GM23338 (cell line): ENCODE measurements around the gene LANCL1. TPM values are rescaled to one million over a fixed set of nuclear protein-coding genes. Genes with fewer than 3 reads are reported as not detected.

Source experiments
- ATAC-seq: fragments of 200-7000 bp; cut with Tn5 transposase; 3 replicates; pipeline ENCODE4 v1.9.1; 2020
- DNase-seq: peaks from one replicate; pipeline ENCODE4 v3.0.0-alpha.2; 2015; ENCODE audit warnings: low spot score
- H2AFZ ChIP-seq: fragments of 200-600 bp; sonication (generic); 2 replicates; pipeline ENCODE4 v1.8.0; 2016; ENCODE audit warnings: antibody characterized with exemption, mild to moderate bottlenecking, moderate library complexity
- H3F3A ChIP-seq: fragments of 200-600 bp; sonication (generic); replicated peaks from 2 replicates; pipeline ENCODE4 v1.8.0; 2017; ENCODE audit warnings: antibody characterized with exemption, mixed run types, low read depth
- H3K27ac ChIP-seq: fragments of 200-600 bp; sonication (generic); 2 replicates; pipeline ENCODE4 v1.6.1; 2016; ENCODE audit warnings: low read depth
- H3K27me3 ChIP-seq: fragments of 200-600 bp; sonication (generic); 2 replicates; pipeline ENCODE4 v1.8.0; 2016; ENCODE audit warnings: mild to moderate bottlenecking, mixed run types, moderate library complexity; ENCODE audit not compliant: insufficient read depth
- H3K36me3 ChIP-seq: fragments of 200-600 bp; sonication (generic); 2 replicates; pipeline ENCODE4 v1.8.0; 2016; ENCODE audit warnings: mild to moderate bottlenecking; ENCODE audit not compliant: insufficient read depth
- H3K4me1 ChIP-seq: fragments of 200-600 bp; sonication (generic); 2 replicates; pipeline ENCODE4 v1.8.0; 2016; ENCODE audit warnings: mild to moderate bottlenecking, moderate library complexity; ENCODE audit not compliant: insufficient read depth
- H3K4me2 ChIP-seq: fragments of 200-600 bp; sonication (generic); 2 replicates; pipeline ENCODE4 v1.7.1; 2017; ENCODE audit warnings: mixed run types
- H3K4me3 ChIP-seq: fragments of 200-600 bp; sonication (generic); 2 replicates; pipeline ENCODE4 v1.6.1; 2016; ENCODE audit warnings: mixed run types
- H3K79me2 ChIP-seq: fragments of 200-600 bp; sonication (generic); replicated peaks from 2 replicates; pipeline ENCODE4 v1.8.0; 2017; ENCODE audit warnings: mild to moderate bottlenecking; ENCODE audit not compliant: insufficient read depth
- H3K9me2 ChIP-seq: fragments of 200-600 bp; sonication (generic); 2 replicates; pipeline ENCODE4 v1.8.0; 2017; ENCODE audit not compliant: insufficient read depth
- H4K20me1 ChIP-seq: fragments of 200-600 bp; sonication (generic); replicated peaks from 2 replicates; pipeline ENCODE4 v1.8.0; 2017; ENCODE audit warnings: mild to moderate bottlenecking; ENCODE audit not compliant: insufficient read depth
- H3K27ac Mint-ChIP-seq: 2 replicates; pipeline ENCODE4 v1.8.0; 2020; ENCODE audit warnings: inconsistent platforms, mild to moderate bottlenecking, moderate library complexity, mixed read lengths
- H3K27me3 Mint-ChIP-seq: 3 replicates; pipeline ENCODE4 v1.8.0; 2022; ENCODE audit warnings: low read depth, mild to moderate bottlenecking, moderate library complexity, mixed read lengths, inconsistent platforms; ENCODE audit not compliant: insufficient read depth, poor library complexity
- H3K36me3 Mint-ChIP-seq: 3 replicates; pipeline ENCODE4 v1.8.0; 2021; ENCODE audit warnings: low read depth, mild to moderate bottlenecking, inconsistent platforms, moderate library complexity, mixed read lengths
- H3K4me1 Mint-ChIP-seq: 3 replicates; pipeline ENCODE4 v1.8.0; 2020; ENCODE audit warnings: mild to moderate bottlenecking, inconsistent platforms, mixed read lengths
- H3K4me3 Mint-ChIP-seq: 3 replicates; pipeline ENCODE4 v1.8.0; 2021; ENCODE audit warnings: moderate library complexity, mild to moderate bottlenecking, inconsistent platforms, mixed read lengths
- H3K9me3 Mint-ChIP-seq: 3 replicates; pipeline ENCODE4 v1.8.0; 2020; ENCODE audit warnings: moderate library complexity, mild to moderate bottlenecking, inconsistent platforms, mixed read lengths
- CREB1 ChIP-seq: fragments of 250-450 bp; sonication (Bioruptor Pico); IDR thresholded peaks from 2 replicates; pipeline ENCODE4 v1.5.0; 2020; ENCODE audit warnings: low read depth, mild to moderate bottlenecking, moderate library complexity
- EZH2phosphoT487 ChIP-seq: fragments of 200-600 bp; sonication (generic); IDR thresholded peaks from one replicate; pipeline ENCODE4 v1.8.1; 2018; ENCODE audit warnings: antibody characterized with exemption; ENCODE audit not compliant: unreplicated experiment
- JUNB ChIP-seq: IDR thresholded peaks from one replicate; pipeline ENCODE4 v1.6.1; 2016; ENCODE audit warnings: antibody characterized with exemption; ENCODE audit not compliant: unreplicated experiment
- POLR2AphosphoS5 ChIP-seq: IDR thresholded peaks from 2 replicates; pipeline ENCODE4 v1.6.1; 2016; ENCODE audit warnings: antibody characterized with exemption, low read depth
- STAT1 ChIP-seq: IDR thresholded peaks from one replicate; pipeline ENCODE4 v1.6.1; 2016; ENCODE audit warnings: antibody characterized with exemption; ENCODE audit not compliant: unreplicated experiment
- ZNF114 ChIP-seq: fragments of 250-450 bp; sonication (Bioruptor Pico); IDR thresholded peaks from 2 replicates; pipeline ENCODE4 v1.5.0; 2020; ENCODE audit warnings: mild to moderate bottlenecking, moderate library complexity
- ZNF331 ChIP-seq: fragments of 250-450 bp; sonication (Bioruptor Pico); IDR thresholded peaks from 2 replicates; pipeline ENCODE4 v1.5.0; 2020; ENCODE audit warnings: low read depth, mild to moderate bottlenecking, moderate library complexity
- polyA plus RNA-seq: library from polyadenylated mRNA; unstranded; fragments of >200 nt; fragmentation: Nextera tagmentation; extraction: Ambion mirVana; gene quantifications from 2 replicates; pipeline ENCODE4 v1.2.1, GENCODE V29; 2016
- total RNA-seq: library from RNA; depleted of rRNA; stranded (reverse); fragments of >200 nt; shearing (Covaris generic); gene quantifications from 2 replicates; pipeline ENCODE4 v1.2.3, GENCODE V29; 2014
- TF ChIP-seq, protein P1 (sequence below), 2 experiments: fragments of 200-600 bp in 1 of 2; sonication (generic) in 1 of 2; conservative IDR thresholded peaks; 2 replicates each; pipeline versions ENCODE4 v1.5.1 to v1.6.1; 2016 to 2017; ENCODE audit warnings: antibody characterized with exemption in 2 of 2, low read depth in 2 of 2, mild to moderate bottlenecking in 2 of 2, moderate library complexity in 1 of 2
- TF ChIP-seq, protein P2 (sequence below): IDR thresholded peaks from 2 replicates; pipeline ENCODE4 v1.6.1; 2016; ENCODE audit warnings: antibody characterized with exemption
- TF ChIP-seq, protein P3 (sequence below): IDR thresholded peaks from one replicate; pipeline ENCODE4 v1.6.1; 2018; ENCODE audit warnings: antibody characterized with exemption; ENCODE audit not compliant: unreplicated experiment

The LANCL1 gene
- total and polyA plus RNA-seq, 2 experiments from 2014 or later: 13.4 to 36.8 TPM

DNA sequence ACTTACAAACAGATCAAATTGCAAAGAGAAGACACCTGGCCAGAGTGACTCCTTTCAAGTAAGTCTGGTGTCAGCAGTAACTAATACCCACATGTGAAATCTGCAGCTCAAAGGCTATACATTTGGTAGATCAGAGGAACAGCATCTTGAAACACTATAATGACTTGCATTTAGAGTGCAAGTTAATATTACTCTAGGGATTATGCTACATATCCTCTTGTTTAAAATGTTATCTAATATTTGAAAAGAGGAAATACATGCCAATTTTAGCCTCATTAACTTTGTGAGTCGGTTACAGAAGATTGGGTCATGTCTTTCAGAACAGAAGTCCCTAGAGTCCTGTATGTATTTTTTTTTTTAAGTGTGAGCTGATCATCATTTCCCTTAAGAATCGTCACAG, 15.2 kb downstream of the LANCL1 start:
- no peak overlapping the region for H2AFZ ChIP-seq
- no peaks in the 10 kb centered on the region for H3K9me2 ChIP-seq
- peaks cover 14% of the 10 kb centered on the region for H3K36me3 Mint-ChIP-seq
- no peak overlapping the region for H3K27ac Mint-ChIP-seq
- H3K4me1 ChIP-seq: no peaks in the 10 kb centered on the region
- peaks cover 3% of the 10 kb centered on the region for H3K4me1 Mint-ChIP-seq
- no peak overlapping the region for H3K4me3 Mint-ChIP-seq
- no peaks in the 10 kb centered on the region for H3K9me3 Mint-ChIP-seq
- no peak overlapping the region for H3K4me2 ChIP-seq
- DNase-seq (no peak), ATAC-seq (no peak)
- 0 out of 2 replicates have a peak, but pooled peaks cover 4% of the 10 kb centered on the region for H3K36me3 ChIP-seq
- no peaks in the 10 kb centered on the region for H3K27me3 Mint-ChIP-seq
- H4K20me1 ChIP-seq: no peaks in the 10 kb centered on the region
- no peaks in the 10 kb centered on the region for H3F3A ChIP-seq
- no peaks in the 10 kb centered on the region for H3K27me3 ChIP-seq
- H3K79me2 ChIP-seq: no peaks in the 10 kb centered on the region
- no peak for TF ChIP-seq EZH2phosphoT487
- TF ChIP-seq, protein P1, sequence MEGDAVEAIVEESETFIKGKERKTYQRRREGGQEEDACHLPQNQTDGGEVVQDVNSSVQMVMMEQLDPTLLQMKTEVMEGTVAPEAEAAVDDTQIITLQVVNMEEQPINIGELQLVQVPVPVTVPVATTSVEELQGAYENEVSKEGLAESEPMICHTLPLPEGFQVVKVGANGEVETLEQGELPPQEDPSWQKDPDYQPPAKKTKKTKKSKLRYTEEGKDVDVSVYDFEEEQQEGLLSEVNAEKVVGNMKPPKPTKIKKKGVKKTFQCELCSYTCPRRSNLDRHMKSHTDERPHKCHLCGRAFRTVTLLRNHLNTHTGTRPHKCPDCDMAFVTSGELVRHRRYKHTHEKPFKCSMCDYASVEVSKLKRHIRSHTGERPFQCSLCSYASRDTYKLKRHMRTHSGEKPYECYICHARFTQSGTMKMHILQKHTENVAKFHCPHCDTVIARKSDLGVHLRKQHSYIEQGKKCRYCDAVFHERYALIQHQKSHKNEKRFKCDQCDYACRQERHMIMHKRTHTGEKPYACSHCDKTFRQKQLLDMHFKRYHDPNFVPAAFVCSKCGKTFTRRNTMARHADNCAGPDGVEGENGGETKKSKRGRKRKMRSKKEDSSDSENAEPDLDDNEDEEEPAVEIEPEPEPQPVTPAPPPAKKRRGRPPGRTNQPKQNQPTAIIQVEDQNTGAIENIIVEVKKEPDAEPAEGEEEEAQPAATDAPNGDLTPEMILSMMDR (conservative IDR thresholded peaks at IDR 0.05; ENCODE audit: low read depth in 2 of 2): no peak
- TF ChIP-seq CREB1 (CRISPR knock-in tag): no peak
- TF ChIP-seq ZNF331: no peak
- no peak for TF ChIP-seq STAT1
- TF ChIP-seq POLR2AphosphoS5: no peak
- TF ChIP-seq, protein P2, sequence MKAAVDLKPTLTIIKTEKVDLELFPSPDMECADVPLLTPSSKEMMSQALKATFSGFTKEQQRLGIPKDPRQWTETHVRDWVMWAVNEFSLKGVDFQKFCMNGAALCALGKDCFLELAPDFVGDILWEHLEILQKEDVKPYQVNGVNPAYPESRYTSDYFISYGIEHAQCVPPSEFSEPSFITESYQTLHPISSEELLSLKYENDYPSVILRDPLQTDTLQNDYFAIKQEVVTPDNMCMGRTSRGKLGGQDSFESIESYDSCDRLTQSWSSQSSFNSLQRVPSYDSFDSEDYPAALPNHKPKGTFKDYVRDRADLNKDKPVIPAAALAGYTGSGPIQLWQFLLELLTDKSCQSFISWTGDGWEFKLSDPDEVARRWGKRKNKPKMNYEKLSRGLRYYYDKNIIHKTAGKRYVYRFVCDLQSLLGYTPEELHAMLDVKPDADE: no peak
- TF ChIP-seq JUNB: no peak
- no peak overlapping the region for H3K4me3 ChIP-seq
- no peak overlapping the region for H3K27ac ChIP-seq

DNA sequence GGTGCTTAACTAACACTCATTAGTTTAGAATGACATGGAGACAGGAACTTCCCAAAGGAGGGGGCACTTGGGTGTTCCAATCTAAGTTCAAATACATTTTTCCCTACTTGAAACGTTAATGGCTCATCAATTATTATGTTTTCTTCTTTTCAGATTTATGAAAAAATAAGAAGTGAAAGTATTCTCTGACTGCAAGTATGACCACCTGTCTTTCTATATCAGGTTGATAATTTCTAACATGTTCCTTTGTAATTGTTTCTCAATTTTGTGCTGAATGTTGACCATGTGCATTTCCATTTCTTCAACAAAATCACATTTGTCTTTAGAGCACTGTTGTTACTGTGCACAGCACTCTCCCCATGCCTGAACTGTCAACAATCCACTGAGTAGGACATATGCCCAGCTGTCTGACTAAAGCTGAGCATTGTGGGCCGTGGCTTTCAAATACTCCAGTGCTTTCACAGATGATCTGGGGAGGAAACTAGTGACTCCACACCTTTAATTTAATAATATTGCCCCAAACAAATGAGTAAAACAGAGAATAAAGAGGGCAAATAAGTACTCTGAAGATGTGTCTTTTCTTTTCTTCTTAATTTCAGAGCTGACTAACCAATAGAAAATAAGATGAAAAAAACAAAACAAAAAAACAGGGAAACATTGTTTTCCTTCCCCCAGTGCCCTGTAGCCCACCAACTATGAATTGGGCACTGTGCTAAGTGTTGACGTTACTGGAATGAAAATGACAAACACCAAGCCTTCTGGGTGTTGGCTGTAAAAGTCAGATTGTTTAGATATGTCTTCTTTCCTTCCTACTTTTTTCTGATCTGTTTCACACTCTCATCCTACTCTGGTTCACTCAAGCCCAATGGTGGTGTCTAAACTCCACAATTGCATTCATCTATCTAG, 16.0 kb downstream of the LANCL1 start:
- H3K27ac Mint-ChIP-seq: peak overlapping the region; percentile 67; the same call in 1 of the 2 replicates
- peaks cover 14% of the 10 kb centered on the region for H3K36me3 Mint-ChIP-seq
- no peaks in the 10 kb centered on the region for H3K4me1 ChIP-seq
- TF ChIP-seq ZNF114 (CRISPR knock-in tag) (no peak), POLR2AphosphoS5 (no peak), CREB1 (CRISPR knock-in tag) (no peak), STAT1 (no peak)
- TF ChIP-seq, protein P3, sequence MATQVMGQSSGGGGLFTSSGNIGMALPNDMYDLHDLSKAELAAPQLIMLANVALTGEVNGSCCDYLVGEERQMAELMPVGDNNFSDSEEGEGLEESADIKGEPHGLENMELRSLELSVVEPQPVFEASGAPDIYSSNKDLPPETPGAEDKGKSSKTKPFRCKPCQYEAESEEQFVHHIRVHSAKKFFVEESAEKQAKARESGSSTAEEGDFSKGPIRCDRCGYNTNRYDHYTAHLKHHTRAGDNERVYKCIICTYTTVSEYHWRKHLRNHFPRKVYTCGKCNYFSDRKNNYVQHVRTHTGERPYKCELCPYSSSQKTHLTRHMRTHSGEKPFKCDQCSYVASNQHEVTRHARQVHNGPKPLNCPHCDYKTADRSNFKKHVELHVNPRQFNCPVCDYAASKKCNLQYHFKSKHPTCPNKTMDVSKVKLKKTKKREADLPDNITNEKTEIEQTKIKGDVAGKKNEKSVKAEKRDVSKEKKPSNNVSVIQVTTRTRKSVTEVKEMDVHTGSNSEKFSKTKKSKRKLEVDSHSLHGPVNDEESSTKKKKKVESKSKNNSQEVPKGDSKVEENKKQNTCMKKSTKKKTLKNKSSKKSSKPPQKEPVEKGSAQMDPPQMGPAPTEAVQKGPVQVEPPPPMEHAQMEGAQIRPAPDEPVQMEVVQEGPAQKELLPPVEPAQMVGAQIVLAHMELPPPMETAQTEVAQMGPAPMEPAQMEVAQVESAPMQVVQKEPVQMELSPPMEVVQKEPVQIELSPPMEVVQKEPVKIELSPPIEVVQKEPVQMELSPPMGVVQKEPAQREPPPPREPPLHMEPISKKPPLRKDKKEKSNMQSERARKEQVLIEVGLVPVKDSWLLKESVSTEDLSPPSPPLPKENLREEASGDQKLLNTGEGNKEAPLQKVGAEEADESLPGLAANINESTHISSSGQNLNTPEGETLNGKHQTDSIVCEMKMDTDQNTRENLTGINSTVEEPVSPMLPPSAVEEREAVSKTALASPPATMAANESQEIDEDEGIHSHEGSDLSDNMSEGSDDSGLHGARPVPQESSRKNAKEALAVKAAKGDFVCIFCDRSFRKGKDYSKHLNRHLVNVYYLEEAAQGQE: no peak
- TF ChIP-seq, protein P1 (conservative IDR thresholded peaks at IDR 0.05; ENCODE audit: low read depth in 2 of 2): no peak
- no peaks in the 10 kb centered on the region for H3F3A ChIP-seq
- no peak overlapping the region for H3K27ac ChIP-seq
- H3K36me3 ChIP-seq: 0 out of 2 replicates have a peak, but pooled peaks cover 4% of the 10 kb centered on the region
- H3K9me2 ChIP-seq: no peaks in the 10 kb centered on the region
- H2AFZ ChIP-seq: no peak overlapping the region
- no peaks in the 10 kb centered on the region for H4K20me1 ChIP-seq
- no peaks in the 10 kb centered on the region for H3K27me3 Mint-ChIP-seq
- no peaks in the 10 kb centered on the region for H3K27me3 ChIP-seq
- H3K4me2 ChIP-seq: no peak overlapping the region
- H3K4me3 ChIP-seq: no peak overlapping the region
- ATAC-seq (no peak), DNase-seq (no peak)
- H3K9me3 Mint-ChIP-seq: no peaks in the 10 kb centered on the region
- H3K4me1 Mint-ChIP-seq: peaks cover 3% of the 10 kb centered on the region
- H3K79me2 ChIP-seq: no peaks in the 10 kb centered on the region
- no peak overlapping the region for H3K4me3 Mint-ChIP-seq
